HEK293 (cell line): ENCODE data around the gene RFX2.

Experiments
- CTCF ChIA-PET: fragments of 350-600 bp; formaldehyde crosslinking; extraction: SDS; loops from one replicate; lab custom pipeline; 2021; ENCODE audit warnings: antibody characterized with exemption; lab: Yijun Ruan, JAX
- POLR2A ChIA-PET: fragments of 300-600 bp; formaldehyde crosslinking; extraction: SDS; loops from one replicate; lab custom pipeline; 2020; ENCODE audit warnings: antibody characterized with exemption, inconsistent platforms; lab: Yijun Ruan, JAX
- H3K27ac ChIP-seq: fragments of 200-500 bp; sonication (Bioruptor generic); 2 replicates; pipeline ENCODE4 v1.5.1; 2014; ENCODE audit warnings: low read depth, low read length, control low read depth, inconsistent platforms; ENCODE audit errors: extremely low read depth
- H3K36me3 ChIP-seq, 2 experiments: fragments of 200-500 bp in 1 of 2; sonication (Bioruptor generic) in 1 of 2; 1 replicate in 1 of 2; 2 replicates in 1 of 2; pipeline ENCODE4 v1.5.1; 2014 to 2017; ENCODE audit warnings: inconsistent platforms in 2 of 2, low read length in 2 of 2; ENCODE audit not compliant: control insufficient read depth in 2 of 2, insufficient read depth in 1 of 2
- H3K4me1 ChIP-seq: fragments of 200-500 bp; sonication (Bioruptor generic); 2 replicates; pipeline ENCODE4 v1.5.1; 2014; ENCODE audit warnings: mild to moderate bottlenecking, low read length, inconsistent platforms; ENCODE audit not compliant: control insufficient read depth, insufficient read depth
- H3K4me3 ChIP-seq: 2 replicates; pipeline ENCODE4 v1.5.1; 2011; ENCODE audit warnings: low read depth, mild to moderate bottlenecking, control low read depth, low read length, moderate library complexity
- H3K9me3 ChIP-seq: fragments of 200-500 bp; sonication (Bioruptor generic); 2 replicates; pipeline ENCODE4 v1.5.1; 2014; ENCODE audit warnings: low read depth, low read length, inconsistent platforms; ENCODE audit not compliant: control insufficient read depth, insufficient read depth
- BCL11A ChIP-seq: fragments of 450-650 bp; formaldehyde crosslinking; IDR thresholded peaks from 2 replicates; pipeline ENCODE4 v1.5.1; 2016; ENCODE audit warnings: low read depth, missing biosample characterization, missing genetic modification characterization
- GLIS2 ChIP-seq: fragments of 450-650 bp; formaldehyde crosslinking; IDR thresholded peaks from 2 replicates; pipeline ENCODE4 v1.5.1; 2016; ENCODE audit warnings: missing biosample characterization, missing genetic modification characterization
- OSR2 ChIP-seq: fragments of 450-650 bp; formaldehyde crosslinking; IDR thresholded peaks from 2 replicates; pipeline ENCODE4 v1.5.1; 2016; ENCODE audit warnings: missing biosample characterization, missing genetic modification characterization
- TCF7L2 ChIP-seq: IDR thresholded peaks from 2 replicates; pipeline ENCODE4 v1.6.1; 2011; ENCODE audit warnings: low read depth, mild to moderate bottlenecking, inconsistent platforms, low read length, moderate library complexity, borderline replicate concordance
- ZBTB8A ChIP-seq: fragments of 450-650 bp; formaldehyde crosslinking; IDR thresholded peaks from 2 replicates; pipeline ENCODE4 v1.5.1; 2016; ENCODE audit warnings: missing biosample characterization, missing genetic modification characterization
- ZFP37 ChIP-seq: fragments of 450-650 bp; formaldehyde crosslinking; IDR thresholded peaks from 2 replicates; pipeline ENCODE4 v1.5.1; 2016; ENCODE audit warnings: missing biosample characterization, missing genetic modification characterization
- ZNF112 ChIP-seq: fragments of 450-650 bp; formaldehyde crosslinking; IDR thresholded peaks from 2 replicates; pipeline ENCODE4 v1.5.0; 2017; ENCODE audit warnings: missing biosample characterization, missing genetic modification characterization
- ZNF155 ChIP-seq: fragments of 450-650 bp; formaldehyde crosslinking; IDR thresholded peaks from 2 replicates; pipeline ENCODE4 v1.5.1; 2016; ENCODE audit warnings: missing biosample characterization, missing genetic modification characterization
- ZNF16 ChIP-seq: fragments of 450-650 bp; formaldehyde crosslinking; IDR thresholded peaks from 2 replicates; pipeline ENCODE4 v1.5.1; 2016; ENCODE audit warnings: low read depth, missing biosample characterization, missing genetic modification characterization
- ZNF169 ChIP-seq: fragments of 450-650 bp; formaldehyde crosslinking; IDR thresholded peaks from 2 replicates; pipeline ENCODE4 v1.5.1; 2016; ENCODE audit warnings: missing biosample characterization, missing genetic modification characterization
- ZNF184 ChIP-seq: fragments of 450-650 bp; IDR thresholded peaks from 2 replicates; pipeline ENCODE4 v1.5.1; 2018; ENCODE audit warnings: missing biosample characterization, mild to moderate bottlenecking, missing genetic modification characterization
- ZNF211 ChIP-seq: fragments of 450-650 bp; formaldehyde crosslinking; IDR thresholded peaks from 2 replicates; pipeline ENCODE4 v1.5.1; 2016; ENCODE audit warnings: low read depth, missing biosample characterization, missing genetic modification characterization
- ZNF266 ChIP-seq: fragments of 450-650 bp; formaldehyde crosslinking; IDR thresholded peaks from 2 replicates; pipeline ENCODE4 v1.5.1; 2016; ENCODE audit warnings: missing biosample characterization, missing genetic modification characterization, low read depth
- ZNF274 ChIP-seq, 2 experiments: fragments of 200-500 bp in 1 of 2; fragments of 450-650 bp in 1 of 2; sonication (Bioruptor generic) in 1 of 2; formaldehyde crosslinking in 1 of 2; IDR thresholded peaks; 2 replicates each; pipeline versions ENCODE4 v1.5.1 to v1.6.1; 2014 to 2016; ENCODE audit warnings: borderline replicate concordance in 1 of 2, inconsistent platforms in 1 of 2, low read length in 1 of 2, missing biosample characterization in 1 of 2, missing genetic modification characterization in 1 of 2
- ZNF335 ChIP-seq: fragments of 450-650 bp; formaldehyde crosslinking; conservative IDR thresholded peaks from 2 replicates; pipeline ENCODE4 v1.5.1; 2016; ENCODE audit warnings: missing biosample characterization, missing genetic modification characterization
- ZNF549 ChIP-seq: fragments of 450-650 bp; IDR thresholded peaks from 2 replicates; pipeline ENCODE4 v1.5.1; 2018; ENCODE audit warnings: missing biosample characterization, missing genetic modification characterization, mild to moderate bottlenecking, inconsistent platforms, moderate library complexity
- ZNF561 ChIP-seq: fragments of 450-650 bp; IDR thresholded peaks from 2 replicates; pipeline ENCODE4 v1.5.1; 2018; ENCODE audit warnings: missing biosample characterization, missing genetic modification characterization, borderline replicate concordance
- ZNF621 ChIP-seq: fragments of 450-650 bp; formaldehyde crosslinking; IDR thresholded peaks from 2 replicates; pipeline ENCODE4 v1.5.1; 2017; ENCODE audit warnings: missing biosample characterization, missing genetic modification characterization
- ZNF654 ChIP-seq: fragments of 450-650 bp; formaldehyde crosslinking; IDR thresholded peaks from 2 replicates; pipeline ENCODE4 v1.5.1; 2016; ENCODE audit warnings: low read depth, missing biosample characterization, missing genetic modification characterization
- ZNF670 ChIP-seq: fragments of 450-650 bp; formaldehyde crosslinking; IDR thresholded peaks from 2 replicates; pipeline ENCODE4 v1.5.1; 2016; ENCODE audit warnings: missing biosample characterization, missing genetic modification characterization, low read depth
- ZNF776 ChIP-seq: fragments of 450-650 bp; formaldehyde crosslinking; IDR thresholded peaks from 2 replicates; pipeline ENCODE4 v1.5.0; 2017; ENCODE audit warnings: missing biosample characterization, missing genetic modification characterization, borderline replicate concordance
- ZNF843 ChIP-seq: fragments of 450-650 bp; formaldehyde crosslinking; IDR thresholded peaks from 2 replicates; pipeline ENCODE4 v1.5.1; 2016; ENCODE audit warnings: missing biosample characterization, missing genetic modification characterization
- TF ChIP-seq, protein P1 (sequence below): fragments of 450-650 bp; formaldehyde crosslinking; IDR thresholded peaks from 2 replicates; pipeline ENCODE4 v1.5.1; 2016; ENCODE audit warnings: missing biosample characterization, missing genetic modification characterization
- TF ChIP-seq, protein P2 (sequence below): fragments of 450-650 bp; formaldehyde crosslinking; IDR thresholded peaks from 2 replicates; pipeline ENCODE4 v1.5.1; 2016; ENCODE audit warnings: missing biosample characterization, missing genetic modification characterization
- TF ChIP-seq, protein P3 (sequence below): fragments of 450-650 bp; formaldehyde crosslinking; conservative IDR thresholded peaks from 2 replicates; pipeline ENCODE4 v1.5.1; 2016; ENCODE audit warnings: low read depth, missing biosample characterization, missing genetic modification characterization

RFX2 gene

DNA sequence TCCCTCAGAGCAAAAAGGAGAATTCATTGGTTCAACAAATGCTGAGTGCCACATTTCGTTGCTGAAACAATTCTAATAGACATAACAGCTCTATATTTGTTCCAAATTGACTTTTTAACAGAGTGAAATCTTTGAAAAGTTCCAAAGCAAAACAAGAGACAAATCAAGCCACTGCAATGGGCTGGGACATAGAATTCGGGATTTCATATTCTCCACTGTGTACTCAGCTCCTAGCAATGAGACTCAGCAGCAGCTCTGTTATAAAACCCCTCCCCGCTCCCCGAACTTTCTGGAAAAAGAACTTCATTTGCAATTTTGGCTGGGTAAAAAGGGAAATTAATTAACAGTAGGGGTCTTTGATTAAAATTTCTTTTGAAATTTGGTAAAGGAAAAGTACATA is 11.3 kb downstream of the RFX2 start:
- ChIA-PET CTCF (interaction anchor here (0.6 to 1.8 kb wide), 4 partner anchors 27 to 1242 kb away, joined by 3 to 5 read pairs (median 4); no protein-coding TSS in a partner anchor), POLR2A (interaction anchor here (0.7 kb wide), 1 partner anchor 10 kb away, joined by 4 read pairs; no protein-coding TSS in a partner anchor)
- Histone ChIP-seq H3K9me3 (no peaks in the 10 kb centered on the region), H3K27ac (no peak overlapping the region), H3K4me1 (no peaks in the 10 kb centered on the region), H3K4me3 (no peak overlapping the region), H3K36me3 (no peaks in the 10 kb centered on the region)
- TF ChIP-seq ZNF184 (tag by site-specific recombination) (no peak), ZNF654 (tag by site-specific recombination) (no peak), ZNF274 (IDR thresholded peaks at IDR 0.05; ENCODE audit: low read length) (no peak), ZNF274 (tag by site-specific recombination; IDR thresholded peaks at IDR 0.05; ENCODE audit: borderline replicate concordance) (no peak), GLIS2 (tag by site-specific recombination) (no peak), OSR2 (tag by site-specific recombination) (no peak), ZNF112 (tag by site-specific recombination) (no peak), ZNF335 (tag by site-specific recombination) (no peak), ZNF16 (tag by site-specific recombination) (no peak), ZFP37 (no peak), ZNF843 (tag by site-specific recombination) (no peak), BCL11A (no peak), ZNF155 (tag by site-specific recombination) (no peak), ZNF169 (tag by site-specific recombination) (no peak), ZNF211 (tag by site-specific recombination) (no peak), ZBTB8A (tag by site-specific recombination) (no peak)
- TF ChIP-seq, protein P1, sequence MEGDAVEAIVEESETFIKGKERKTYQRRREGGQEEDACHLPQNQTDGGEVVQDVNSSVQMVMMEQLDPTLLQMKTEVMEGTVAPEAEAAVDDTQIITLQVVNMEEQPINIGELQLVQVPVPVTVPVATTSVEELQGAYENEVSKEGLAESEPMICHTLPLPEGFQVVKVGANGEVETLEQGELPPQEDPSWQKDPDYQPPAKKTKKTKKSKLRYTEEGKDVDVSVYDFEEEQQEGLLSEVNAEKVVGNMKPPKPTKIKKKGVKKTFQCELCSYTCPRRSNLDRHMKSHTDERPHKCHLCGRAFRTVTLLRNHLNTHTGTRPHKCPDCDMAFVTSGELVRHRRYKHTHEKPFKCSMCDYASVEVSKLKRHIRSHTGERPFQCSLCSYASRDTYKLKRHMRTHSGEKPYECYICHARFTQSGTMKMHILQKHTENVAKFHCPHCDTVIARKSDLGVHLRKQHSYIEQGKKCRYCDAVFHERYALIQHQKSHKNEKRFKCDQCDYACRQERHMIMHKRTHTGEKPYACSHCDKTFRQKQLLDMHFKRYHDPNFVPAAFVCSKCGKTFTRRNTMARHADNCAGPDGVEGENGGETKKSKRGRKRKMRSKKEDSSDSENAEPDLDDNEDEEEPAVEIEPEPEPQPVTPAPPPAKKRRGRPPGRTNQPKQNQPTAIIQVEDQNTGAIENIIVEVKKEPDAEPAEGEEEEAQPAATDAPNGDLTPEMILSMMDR (tag by site-specific recombination), result no peak

DNA sequence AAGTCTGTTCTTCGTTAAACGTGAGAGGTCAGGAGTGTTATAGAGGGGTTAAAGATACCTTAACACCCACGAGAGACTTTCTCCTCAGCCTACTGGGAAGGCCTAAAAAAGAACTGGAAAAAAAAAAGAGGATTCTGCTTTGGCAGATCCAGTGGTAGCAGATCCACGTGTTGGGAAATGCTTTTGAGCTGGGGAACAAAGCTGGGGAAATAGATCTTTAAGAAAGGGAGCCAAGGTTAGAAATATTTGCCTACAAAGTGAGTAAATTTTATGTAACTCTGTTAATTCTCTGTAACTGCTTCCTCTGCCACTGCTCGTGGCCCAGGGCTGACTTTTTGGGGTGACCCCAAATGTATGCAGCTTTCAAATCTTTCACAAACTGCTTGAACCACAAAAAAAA is 11.7 kb downstream of the RFX2 start:
- Histone ChIP-seq H3K4me3 (no peak overlapping the region), H3K4me1 (no peaks in the 10 kb centered on the region), H3K9me3 (no peaks in the 10 kb centered on the region), H3K27ac (no peak overlapping the region), H3K36me3 (no peaks in the 10 kb centered on the region)
- CTCF ChIA-PET, result interaction anchor here (0.7 to 1.8 kb wide), 4 partner anchors 8 to 294 kb away, joined by 3 to 5 read pairs (median 5); no protein-coding TSS in a partner anchor
- POLR2A ChIA-PET, result interaction anchor here (0.7 kb wide), 1 partner anchor 10 kb away, joined by 4 read pairs; no protein-coding TSS in a partner anchor
- TF ChIP-seq TCF7L2 (no peak), ZNF549 (no peak), ZNF266 (tag by site-specific recombination) (no peak), ZNF621 (tag by site-specific recombination) (no peak), ZNF776 (tag by site-specific recombination) (no peak), ZNF211 (tag by site-specific recombination) (no peak), BCL11A (no peak), ZNF561 (tag by site-specific recombination) (no peak), ZNF670 (tag by site-specific recombination) (no peak)
- TF ChIP-seq, protein P2, sequence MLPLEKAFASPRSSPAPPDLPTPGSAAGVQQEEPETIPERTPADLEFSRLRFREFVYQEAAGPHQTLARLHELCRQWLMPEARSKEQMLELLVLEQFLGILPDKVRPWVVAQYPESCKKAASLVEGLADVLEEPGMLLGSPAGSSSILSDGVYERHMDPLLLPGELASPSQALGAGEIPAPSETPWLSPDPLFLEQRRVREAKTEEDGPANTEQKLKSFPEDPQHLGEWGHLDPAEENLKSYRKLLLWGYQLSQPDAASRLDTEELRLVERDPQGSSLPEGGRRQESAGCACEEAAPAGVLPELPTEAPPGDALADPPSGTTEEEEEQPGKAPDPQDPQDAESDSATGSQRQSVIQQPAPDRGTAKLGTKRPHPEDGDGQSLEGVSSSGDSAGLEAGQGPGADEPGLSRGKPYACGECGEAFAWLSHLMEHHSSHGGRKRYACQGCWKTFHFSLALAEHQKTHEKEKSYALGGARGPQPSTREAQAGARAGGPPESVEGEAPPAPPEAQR, result no peak
- TF ChIP-seq, protein P3, sequence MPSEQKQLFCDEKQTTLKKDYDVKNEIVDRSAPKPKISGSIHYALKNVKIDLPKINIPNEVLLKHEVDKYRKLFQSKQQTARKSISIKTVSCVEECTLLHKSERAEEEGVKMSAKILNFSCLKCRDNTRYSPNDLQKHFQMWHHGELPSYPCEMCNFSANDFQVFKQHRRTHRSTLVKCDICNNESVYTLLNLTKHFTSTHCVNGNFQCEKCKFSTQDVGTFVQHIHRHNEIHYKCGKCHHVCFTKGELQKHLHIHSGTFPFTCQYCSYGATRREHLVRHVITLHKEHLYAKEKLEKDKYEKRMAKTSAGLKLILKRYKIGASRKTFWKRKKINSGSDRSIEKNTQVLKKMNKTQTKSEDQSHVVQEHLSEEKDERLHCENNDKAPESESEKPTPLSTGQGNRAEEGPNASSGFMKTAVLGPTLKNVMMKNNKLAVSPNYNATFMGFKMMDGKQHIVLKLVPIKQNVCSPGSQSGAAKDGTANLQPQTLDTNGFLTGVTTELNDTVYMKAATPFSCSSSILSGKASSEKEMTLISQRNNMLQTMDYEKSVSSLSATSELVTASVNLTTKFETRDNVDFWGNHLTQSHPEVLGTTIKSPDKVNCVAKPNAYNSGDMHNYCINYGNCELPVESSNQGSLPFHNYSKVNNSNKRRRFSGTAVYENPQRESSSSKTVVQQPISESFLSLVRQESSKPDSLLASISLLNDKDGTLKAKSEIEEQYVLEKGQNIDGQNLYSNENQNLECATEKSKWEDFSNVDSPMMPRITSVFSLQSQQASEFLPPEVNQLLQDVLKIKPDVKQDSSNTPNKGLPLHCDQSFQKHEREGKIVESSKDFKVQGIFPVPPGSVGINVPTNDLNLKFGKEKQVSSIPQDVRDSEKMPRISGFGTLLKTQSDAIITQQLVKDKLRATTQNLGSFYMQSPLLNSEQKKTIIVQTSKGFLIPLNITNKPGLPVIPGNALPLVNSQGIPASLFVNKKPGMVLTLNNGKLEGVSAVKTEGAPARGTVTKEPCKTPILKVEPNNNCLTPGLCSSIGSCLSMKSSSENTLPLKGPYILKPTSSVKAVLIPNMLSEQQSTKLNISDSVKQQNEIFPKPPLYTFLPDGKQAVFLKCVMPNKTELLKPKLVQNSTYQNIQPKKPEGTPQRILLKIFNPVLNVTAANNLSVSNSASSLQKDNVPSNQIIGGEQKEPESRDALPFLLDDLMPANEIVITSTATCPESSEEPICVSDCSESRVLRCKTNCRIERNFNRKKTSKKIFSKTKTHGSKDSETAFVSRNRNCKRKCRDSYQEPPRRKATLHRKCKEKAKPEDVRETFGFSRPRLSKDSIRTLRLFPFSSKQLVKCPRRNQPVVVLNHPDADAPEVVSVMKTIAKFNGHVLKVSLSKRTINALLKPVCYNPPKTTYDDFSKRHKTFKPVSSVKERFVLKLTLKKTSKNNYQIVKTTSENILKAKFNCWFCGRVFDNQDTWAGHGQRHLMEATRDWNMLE (tag by site-specific recombination), result no peak
